HG03342 (cell line): ENCODE measurements around the gene CDKAL1.

Experiments used
- ATAC-seq: cut with Tn5 transposase; IDR thresholded peaks from one replicate; pipeline ENCODE4 v1.9.1; 2021; ENCODE audit warnings: mild to moderate bottlenecking, moderate library complexity; ENCODE audit not compliant: unreplicated experiment

CDKAL1 gene

DNA sequence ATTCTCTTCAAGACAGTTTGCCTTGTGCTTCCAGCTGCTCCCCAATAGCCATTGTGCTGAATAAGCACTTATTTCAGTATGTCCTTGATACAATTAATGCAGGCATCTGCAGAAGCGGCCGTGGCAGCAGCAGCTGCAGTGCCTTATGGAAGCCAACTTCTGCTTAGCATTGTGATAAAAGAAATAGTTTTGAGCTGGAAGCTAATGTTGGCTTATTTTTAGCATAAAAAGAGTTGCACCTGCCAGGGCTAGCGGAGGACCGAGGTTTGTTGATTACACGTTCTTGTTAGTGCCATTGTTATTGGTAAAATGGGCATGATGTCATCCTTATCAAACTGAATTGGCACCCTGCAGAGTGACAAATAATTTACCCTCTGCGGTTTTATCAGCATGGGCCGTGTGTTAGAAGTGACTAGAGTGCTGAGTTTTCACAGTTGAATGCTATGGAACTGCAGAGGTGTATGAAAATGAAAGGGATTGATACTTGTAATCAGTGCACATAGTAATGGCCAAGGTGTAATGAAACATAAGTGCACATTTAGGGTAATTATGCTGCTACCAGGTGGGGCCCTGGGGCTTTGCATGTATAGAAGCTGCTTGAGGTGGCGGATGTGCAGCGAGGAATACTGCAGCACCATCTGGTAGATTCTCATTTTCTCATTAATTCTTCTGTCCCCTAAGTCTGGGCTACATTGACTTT is 334.3 kb downstream of the CDKAL1 start:
- no peak for ATAC-seq

DNA sequence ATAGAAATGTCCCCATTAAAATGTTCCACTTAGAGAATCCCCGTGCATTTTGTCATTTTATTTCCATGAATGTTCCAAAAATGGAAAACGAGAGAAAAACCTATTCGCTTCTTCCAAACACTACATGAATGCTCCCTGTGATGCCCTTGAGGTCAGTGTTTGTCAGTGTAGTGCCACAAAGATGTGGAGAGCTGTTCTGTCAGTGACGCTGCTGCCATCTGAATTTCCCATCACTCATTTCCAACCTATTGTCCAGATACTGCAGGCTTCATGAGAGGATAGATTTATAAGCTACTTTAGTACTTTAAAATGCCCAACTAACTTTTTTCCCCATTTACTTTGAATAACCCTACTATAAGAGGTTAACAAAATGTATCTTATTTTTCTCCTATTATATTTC is 335.8 kb downstream of the CDKAL1 start:
- no peak for ATAC-seq

DNA sequence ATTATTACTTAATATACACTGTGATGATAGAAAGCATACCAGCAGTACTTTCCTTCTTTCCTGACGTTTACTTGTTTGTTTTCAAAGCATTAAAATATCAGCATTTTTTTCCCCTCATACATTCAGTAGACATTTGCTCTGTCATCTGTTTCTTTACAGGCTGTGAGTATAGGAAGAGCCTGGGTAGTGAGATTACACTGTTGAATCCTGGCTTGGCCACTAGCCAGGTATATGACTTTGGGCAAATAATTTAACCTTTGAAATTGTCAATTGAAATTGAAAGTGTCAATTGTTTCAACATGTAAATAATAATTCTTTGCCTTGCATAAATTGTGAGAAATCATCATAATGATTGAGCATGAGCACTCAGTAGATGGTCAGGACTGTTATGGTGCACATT is 336.2 kb downstream of the CDKAL1 start:
- ATAC-seq, result no peak

DNA sequence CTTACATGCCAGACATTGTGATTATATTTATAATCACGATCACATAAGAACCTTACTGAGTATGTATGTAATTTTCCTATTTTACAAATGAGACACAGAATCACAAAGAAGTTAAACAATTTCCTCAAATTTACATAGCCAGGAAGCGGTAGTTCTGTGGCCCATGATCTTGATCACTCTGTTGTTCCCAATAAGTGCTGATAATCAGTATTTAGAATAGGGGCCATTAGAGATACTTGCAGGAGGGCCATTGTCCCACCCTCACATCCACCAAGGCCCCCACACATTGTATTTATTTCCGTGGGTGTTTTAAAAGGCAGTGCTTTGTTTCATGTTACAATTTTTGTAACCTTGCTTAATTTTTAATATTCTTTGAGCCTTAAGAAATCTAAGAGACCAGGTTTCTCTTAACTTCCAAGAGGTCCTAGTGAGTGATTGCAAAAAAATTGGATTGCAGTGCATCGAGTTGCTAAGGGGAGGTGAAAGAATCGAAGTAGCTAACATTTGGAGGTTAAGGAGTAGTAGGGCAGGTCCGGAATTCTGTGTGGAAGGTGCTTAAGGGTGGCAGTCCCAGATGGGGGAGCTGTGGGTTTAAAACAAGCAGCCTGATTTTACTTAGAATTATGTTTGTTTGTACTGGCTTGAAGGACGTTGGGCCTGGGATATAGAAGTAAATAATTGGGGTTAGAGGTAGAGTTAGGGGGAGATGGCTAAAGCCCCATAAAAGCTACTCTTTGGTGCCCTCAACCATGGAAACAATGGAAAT is 339.4 kb downstream of the CDKAL1 start:
- ATAC-seq, result no peak

DNA sequence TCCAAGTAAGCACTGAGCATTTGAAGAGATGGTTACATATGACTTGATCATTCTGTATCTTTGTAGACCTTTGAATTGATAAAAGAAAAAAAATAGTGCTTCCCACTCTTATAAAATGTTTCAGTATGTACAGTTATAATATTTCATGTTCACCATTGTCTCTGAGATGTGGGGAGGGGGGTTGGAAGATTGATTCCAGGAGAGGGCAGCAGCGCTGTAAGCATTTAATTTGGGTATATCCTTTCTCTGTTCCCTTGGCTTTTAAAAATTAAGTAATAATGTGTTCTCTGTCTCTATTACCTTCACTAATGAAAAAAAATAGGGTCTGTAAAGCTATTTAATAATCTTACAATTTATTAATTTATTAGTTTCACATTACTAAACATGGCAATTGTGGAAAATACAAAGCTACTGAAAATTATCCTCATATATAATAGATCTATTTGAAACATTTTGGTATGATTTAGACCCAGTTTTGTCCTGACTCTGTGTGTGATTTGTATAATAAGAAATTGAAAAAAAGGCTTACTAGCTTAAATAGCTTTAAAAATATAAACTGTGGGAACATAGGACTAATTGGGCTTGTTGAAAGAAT is 341.2 kb downstream of the CDKAL1 start:
- ATAC-seq, result no peak

DNA sequence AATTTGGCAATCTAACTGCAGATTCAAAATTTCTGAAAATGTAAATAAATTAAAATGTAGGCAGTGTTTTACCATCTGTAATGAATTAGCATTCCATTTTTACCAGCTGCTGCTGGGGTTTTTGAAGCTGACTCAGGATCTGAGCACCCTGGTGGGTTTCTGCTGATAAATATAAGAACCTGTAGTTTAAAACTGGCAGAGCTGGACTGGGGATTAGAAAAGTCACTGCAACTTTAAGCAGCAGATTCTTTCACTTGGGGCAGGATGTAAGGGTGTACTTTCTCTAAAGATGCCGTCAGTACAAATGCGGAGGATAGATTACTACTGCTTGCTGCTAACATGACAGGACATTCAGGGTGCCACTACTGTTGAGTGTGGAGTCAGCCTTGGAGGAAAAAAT is 341.8 kb downstream of the CDKAL1 start:
- no peak for ATAC-seq

DNA sequence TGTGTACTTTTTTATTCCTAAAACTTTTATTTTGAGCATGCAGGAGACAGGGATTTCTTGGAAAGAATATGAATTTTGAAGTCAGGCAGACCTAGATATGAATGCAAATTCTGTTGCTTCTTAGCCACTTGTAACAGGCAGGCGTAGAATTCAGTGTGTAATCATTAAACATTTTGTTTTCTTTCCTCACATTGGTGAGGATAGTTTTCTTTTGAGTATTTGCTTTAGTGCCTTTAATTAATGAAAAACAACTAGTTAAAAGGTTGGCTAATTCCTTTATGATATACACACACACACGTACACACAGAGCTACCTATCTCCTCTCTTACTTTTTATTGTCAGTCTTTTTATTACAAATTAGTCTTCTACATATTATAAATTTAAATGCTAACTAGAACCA is 342.3 kb downstream of the CDKAL1 start:
- ATAC-seq, result no peak

DNA sequence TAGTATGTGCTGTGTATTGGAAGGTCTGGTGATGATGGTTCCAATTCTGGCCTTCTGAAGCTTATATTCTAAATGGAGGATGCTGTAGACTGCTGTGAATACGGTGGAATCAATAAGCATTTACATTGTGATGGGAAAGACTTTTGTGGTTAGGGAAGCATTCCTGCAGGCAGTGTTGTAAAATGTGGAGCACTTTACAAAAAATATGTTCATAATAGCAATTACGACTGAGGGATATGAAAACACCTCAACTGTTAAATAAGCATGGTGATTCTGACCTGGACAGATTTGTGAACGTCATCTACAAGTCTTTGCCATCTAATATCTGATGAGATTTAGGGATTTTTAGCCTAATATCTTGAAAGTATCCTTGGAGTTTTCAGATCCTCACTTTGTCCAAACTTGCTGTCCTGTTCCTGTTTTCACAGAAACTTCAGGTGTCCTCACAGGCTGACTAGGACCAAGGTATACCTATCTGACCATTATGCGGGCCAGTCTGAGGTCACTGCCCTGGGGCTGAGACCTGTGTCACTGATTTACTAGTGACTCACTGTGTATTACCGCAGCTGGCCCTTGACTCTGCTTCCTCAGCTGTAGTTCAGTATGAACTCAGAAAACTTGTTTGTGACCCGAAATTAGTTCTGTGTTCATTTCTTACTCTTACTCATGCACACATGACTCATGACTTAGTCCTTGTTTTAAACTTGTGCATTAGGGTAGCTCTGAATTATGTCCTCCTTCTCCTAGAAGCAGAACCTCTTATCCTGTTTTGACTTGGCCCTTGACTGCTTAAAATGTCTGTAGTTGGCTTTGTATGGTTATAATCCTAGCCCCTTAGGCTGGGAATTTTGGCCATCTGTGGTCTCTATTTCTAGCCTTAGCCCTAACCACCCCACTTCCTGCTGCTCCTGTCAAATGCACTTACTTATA is 343.0 kb downstream of the CDKAL1 start:
- ATAC-seq, result peak; percentile 97

DNA sequence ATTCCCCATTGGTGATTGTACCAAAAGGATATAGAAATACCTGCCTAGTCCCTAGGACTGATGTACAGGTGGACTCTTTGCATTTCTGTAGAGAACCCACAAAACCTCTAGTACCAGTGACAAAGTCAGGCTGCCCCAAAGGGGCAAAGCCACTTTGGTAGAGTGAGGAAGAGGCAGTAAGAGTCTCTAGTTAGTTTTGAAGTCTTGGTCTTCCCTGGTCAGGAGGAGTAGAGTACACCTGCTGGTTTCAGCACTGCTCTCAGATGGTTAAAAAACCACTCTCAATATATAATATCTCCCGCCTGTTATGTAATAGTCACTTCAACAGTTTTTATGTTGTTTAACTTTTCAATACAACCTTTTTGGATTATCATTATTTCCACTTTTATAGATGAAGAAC is 344.9 kb downstream of the CDKAL1 start:
- ATAC-seq, result no peak

DNA sequence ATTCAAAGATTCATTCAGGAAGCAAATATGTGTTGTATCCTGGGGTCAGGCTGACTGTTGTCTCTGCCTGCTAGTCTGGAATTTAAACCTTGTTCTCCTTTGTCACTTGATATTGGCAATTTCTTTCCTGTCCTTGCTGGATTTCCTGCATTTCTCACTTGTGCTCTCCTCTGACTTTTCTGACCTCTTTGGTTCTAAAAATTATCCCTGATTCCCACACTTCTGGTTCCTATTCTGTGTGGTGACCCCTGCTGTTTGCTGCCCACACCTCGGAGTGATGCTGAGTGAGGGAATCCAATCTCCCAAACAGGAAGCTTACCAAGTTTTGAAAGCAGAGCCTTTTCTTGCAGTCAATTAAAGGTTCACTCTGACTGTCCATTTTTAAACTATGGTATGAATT is 345.3 kb downstream of the CDKAL1 start:
- ATAC-seq, result no peak

DNA sequence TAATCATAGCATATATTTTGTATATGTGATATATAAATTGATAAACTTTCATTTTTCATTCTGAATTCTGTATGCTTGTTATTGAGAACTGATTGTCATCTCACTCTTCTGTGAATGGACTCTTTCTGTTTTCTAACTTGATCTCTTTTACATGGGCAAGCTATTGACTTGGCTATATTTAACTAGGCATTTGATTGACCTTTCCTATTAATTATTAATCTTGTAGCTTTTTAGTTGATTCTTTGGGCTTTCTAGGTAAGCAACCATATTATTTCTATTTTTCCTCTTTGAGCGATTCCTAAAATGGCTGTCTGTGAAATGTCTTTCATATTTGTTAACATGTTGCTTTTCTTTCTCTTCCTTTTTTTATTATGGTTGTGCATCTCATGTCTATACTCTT is 347.1 kb downstream of the CDKAL1 start:
- ATAC-seq, result no peak

DNA sequence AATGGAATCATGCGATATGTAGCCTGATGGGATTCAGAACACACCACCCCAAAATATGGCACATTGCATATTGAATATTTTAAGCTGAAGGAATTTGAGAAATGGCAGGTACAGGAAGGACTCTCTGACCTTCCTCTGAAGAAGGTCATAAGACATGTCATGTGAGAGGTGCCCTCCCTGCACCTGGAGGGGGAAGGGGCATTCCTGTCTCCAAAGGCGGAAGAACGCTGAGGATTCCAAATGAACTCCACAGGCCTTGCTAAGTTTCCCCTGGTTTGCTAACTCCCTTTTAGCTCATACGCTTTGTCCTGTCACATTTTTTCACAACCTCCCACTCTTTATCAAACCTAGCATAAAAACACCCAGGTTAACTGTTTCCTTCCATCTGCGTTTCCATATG is 347.8 kb downstream of the CDKAL1 start:
- no peak for ATAC-seq

DNA sequence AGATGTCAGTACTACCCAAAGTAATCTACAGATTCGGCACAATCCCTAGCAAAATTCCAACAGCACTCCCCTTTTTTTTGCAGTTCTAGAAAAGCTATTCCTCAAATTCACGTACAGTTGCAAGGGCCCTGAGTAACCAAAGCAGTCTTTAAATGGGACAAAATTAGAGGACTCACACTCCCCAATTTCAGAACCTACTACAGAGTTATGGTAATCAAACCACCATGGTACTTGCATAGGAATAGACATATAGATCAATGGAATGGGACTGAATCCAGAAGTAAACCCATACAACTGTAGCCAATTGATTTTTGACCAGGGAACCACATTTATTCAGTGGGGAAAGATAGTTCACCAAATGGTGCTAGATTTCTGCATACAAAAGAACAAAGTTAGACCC is 350.8 kb downstream of the CDKAL1 start:
- ATAC-seq, result no peak

DNA sequence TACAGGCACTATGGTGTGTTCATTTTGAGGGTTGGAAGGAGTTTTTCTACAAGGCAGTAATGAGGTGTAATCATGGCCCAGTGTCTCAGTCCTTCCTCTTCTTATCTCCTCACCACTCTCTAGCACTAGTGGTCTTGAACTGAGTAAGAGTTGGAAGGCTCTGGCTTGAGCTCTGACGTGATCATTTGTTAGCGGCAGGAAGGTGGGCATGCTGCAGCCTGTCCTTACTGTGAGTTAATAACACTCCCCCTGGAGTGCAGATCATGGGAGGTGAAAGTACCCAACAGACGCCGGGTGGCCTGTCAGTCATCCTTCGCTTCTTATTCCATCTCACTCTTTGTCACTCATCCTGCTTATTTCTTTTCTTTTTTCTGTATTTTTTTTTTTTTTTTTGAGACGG is 356.9 kb downstream of the CDKAL1 start:
- no peak for ATAC-seq

DNA sequence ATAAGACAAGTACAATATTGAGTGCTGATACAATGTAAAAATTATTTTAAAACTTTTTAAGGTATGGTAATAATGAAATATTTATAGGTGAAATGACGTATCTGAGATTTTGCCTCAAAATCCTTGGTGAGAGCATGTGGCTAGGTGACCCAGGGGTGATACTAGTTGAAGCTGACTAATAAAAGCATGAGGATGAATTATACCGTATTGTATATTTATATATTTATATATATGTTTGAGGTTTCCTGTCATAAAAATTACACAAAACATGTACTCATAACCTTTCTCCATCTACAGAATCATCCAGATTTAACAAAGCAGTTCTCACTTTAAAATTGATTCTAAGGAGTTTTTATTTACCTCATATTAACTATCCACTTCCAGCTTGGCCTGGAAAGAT is 358.1 kb downstream of the CDKAL1 start:
- ATAC-seq, result no peak

DNA sequence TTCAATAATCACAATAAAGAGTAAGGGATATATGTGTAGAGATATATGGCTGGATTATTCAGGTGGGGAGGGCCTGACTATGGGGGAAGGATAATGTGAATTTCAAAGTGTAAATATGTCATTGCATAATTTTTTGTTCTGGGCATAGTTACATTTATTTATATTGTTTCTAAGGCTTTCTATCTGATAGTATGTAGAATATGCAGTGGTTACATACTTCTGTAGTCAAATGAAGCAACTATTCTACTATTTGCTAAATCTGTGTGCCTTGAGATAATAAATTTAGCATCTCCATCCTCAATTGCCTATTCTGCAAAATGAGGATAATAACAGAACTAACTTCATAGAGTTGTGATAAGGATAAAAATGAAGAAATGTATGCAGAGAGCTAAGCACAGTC is 359.2 kb downstream of the CDKAL1 start:
- no peak for ATAC-seq

DNA sequence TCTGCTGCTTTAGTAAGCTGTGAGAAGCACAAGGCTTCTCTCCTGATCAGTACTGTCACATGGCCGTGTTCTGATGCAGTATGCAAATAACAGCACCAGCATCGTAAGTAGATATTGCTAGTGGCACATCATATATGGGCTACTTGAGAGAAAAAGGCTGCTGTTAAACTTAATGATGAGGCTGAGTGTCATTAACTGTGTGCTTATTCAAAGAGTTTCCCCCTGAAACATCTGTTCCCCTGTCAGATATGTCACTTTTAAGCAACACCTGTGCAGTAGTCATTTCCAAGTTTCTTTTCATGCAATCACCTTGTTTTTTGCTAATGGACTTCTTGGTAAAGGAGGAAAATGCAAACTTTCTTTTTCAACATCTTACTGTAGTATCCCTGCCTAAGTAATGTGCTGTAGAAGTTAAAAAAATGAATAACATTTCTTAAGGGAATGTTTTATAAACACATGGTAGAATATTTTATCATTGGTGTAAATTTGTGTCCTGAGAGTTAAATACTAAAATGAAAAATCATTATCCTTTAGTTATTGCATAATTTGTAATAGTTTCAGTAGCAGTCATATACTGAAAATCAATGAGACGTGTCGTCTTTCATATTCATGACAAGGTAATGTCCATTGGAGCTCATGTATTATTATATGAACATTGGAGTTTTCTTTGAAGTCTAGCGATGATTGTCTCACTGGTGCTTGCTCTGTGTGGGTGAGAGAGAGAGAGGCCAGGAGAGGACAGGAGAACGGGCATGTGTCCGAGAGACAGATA is 366.3 kb downstream of the CDKAL1 start:
- peak; percentile 82 for ATAC-seq

DNA sequence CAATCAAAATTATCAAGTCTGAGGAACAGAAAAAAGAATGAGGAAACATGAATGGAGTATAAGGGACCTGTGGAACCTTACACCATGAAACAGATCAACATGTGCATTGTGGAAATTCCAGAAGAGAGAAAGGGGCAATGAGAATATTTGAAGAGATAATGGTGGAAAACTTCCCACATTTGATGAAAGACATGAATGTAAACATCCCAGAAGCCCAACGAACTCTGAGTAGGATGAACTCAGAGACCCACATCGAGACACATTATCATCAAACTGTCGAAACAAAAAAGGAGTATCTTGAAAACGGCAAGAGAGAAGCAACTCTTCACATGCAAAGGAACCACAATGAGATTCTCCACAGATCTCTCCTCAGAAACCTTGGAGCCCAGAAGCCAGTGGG is 371.1 kb downstream of the CDKAL1 start:
- no peak for ATAC-seq

DNA sequence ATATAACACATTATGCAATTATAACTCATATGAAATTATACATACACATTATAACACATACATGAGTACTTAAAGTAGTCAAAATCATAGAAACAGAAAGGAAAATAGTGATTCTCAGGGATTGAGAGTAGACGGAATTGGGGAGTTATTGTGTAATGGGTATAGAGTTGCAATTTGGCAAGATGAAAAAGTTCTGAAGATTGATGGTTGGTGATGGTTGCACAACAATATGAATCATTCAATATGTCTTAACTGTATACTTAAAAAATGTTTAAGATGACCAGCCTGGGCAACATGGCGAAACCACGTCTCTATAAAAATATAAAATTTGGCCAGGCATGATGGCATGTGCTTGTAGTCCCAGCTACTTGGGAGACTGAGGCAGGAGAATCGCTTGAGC is 372.7 kb downstream of the CDKAL1 start:
- ATAC-seq, result no peak

DNA sequence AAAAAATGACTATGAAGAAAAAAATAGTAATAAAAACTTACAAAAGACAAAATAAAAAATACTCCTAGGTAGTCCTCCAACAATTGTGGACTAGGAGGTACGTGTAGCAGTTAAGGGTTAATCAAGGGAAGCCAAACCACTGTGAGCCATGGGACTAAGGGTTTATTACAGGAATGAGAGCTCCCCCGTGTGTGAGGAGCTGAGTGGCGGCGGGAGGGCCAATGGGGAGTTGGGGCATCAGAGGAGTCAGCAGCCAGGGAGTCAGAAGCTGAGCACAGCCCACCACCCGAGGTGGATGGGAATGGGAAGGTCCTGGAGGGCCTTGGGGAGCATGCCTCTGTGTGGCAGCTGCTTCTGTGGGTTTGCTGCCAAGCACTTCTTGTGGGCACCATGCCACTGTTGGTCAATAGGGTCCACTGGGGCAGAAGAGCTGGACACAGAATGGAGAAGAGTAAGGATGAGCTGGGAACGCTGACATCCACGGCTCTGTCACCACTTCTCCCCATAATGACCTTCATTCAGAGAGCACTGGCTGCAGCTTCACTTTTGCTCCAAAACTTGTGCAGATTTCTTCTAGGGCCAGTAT is 373.3 kb downstream of the CDKAL1 start:
- ATAC-seq, result no peak
